ENCODE results near the gene ITGAL. TPM values are rescaled to one million over a fixed set of nuclear protein-coding genes. Genes with fewer than 3 reads are reported as not detected.
A peak's percentile ranks its signal among the peaks of the same experiment; 100 is the strongest.

ITGAL gene
- total RNA-seq, 2 donors from 2014 or later: 2.0 to 2.6 TPM

DNA sequence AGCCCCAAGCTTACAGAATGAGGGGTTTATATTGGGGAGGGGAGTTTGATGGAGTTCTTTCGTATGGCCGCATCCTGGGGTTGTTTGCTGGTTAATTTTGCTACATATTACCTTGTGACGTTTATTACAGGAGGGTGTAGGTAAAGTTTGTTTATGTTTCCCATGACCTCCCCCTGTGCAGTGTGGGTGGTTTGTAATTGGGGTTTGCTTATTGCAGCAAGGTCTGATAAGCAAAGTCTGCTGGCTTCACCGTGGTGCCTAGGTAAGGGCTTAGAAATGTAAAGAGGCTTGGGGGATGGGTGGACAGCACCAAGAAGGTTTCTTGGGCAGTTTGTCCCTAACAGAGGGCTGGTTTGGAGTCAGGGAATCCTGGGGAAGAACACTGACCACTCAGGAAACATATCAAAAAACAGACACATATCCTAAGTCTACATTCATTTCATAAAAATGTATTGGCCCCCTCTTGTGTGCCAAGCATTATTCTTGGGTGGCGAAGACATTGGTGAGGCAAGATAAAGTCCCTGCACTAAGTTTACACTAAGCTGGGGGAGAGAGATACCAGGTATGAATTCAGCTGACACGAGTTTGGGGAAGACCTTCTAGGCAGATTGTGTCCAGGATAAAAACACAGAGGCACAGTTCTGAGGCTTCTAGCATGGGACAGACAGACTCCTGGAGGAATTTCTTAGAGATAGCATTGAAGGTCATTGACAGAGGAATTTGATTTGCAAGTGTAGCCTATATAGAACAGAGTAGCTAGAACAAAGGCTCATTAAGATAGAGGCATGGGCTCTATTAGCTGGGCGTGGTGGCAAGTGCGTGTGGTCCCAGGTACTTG is 76.1 kb downstream of the ITGAL start:
- DNase-seq (ENCODE audit: low spot score): no peak
- Histone ChIP-seq H3K27ac (peak overlapping the region; percentile 69 to 90), H3K27me3 (no peaks in the 10 kb centered on the region), H3K4me3 (no peak overlapping the region), H3K36me3 (no peaks in the 10 kb centered on the region), H3K9me3 (no peaks in the 10 kb centered on the region), H3K4me1 (peaks cover 0 to 39% of the 10 kb centered on the region in 2 donors)
- TF ChIP-seq, protein P1, sequence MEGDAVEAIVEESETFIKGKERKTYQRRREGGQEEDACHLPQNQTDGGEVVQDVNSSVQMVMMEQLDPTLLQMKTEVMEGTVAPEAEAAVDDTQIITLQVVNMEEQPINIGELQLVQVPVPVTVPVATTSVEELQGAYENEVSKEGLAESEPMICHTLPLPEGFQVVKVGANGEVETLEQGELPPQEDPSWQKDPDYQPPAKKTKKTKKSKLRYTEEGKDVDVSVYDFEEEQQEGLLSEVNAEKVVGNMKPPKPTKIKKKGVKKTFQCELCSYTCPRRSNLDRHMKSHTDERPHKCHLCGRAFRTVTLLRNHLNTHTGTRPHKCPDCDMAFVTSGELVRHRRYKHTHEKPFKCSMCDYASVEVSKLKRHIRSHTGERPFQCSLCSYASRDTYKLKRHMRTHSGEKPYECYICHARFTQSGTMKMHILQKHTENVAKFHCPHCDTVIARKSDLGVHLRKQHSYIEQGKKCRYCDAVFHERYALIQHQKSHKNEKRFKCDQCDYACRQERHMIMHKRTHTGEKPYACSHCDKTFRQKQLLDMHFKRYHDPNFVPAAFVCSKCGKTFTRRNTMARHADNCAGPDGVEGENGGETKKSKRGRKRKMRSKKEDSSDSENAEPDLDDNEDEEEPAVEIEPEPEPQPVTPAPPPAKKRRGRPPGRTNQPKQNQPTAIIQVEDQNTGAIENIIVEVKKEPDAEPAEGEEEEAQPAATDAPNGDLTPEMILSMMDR (IDR thresholded peaks at IDR 0.05): no peak

DNA sequence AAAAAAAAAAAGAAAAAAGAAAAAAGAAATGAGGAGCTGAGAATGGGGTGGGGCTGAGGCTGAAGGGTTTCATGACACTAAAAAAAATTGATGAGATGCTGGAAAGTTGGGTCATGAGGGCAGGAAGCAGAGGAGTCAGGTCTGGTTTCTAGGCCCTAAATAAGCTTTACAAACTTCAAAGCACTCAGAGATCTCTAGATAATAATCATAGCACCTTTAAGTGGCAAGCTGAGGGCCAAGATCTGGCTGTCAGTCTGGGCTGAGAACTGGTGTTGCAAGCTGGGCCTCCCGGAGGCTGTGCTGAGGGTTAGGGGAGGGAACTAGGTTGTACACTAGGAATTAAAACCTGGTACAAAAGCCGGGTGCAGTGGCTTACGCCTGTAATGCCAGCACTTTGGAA is 79.2 kb downstream of the ITGAL start:
- Histone ChIP-seq H3K27ac (peak overlapping the region in 1 of 2 donors; percentile 53), H3K4me1 (peaks cover 0 to 56% of the 10 kb centered on the region in 2 donors), H3K4me3 (no peak overlapping the region), H3K27me3 (no peaks in the 10 kb centered on the region), H3K9me3 (no peaks in the 10 kb centered on the region), H3K36me3 (peaks cover 16% of the 10 kb centered on the region)
- TF ChIP-seq, protein P1 (IDR thresholded peaks at IDR 0.05): no peak
- no peak for DNase-seq (ENCODE audit: low spot score)

DNA sequence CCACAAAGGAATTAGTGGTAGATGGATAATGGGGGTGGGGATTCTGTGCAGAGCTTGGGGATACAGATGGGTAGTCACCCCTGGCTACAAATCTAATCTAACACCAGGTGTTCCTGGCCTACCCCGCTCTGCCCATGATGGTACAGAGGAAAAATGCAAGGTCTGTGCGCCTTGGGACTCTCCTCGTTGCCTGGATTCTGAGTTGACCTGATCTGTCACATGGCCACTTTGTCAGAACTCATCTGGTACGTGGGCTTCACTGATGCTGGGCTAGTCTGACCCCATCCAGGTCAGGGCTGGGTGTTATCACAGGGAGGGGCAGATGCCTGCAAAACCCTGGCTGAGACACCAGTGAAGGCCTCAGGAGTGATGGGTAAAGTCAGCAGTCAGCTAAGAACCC is 80.4 kb downstream of the ITGAL start:
- no peaks in the 10 kb centered on the region for H3K9me3 ChIP-seq
- no peak for DNase-seq (ENCODE audit: low spot score)
- no peak overlapping the region for H3K4me3 ChIP-seq
- peaks cover 0 to 65% of the 10 kb centered on the region in 2 donors for H3K4me1 ChIP-seq
- peaks cover 16% of the 10 kb centered on the region for H3K36me3 ChIP-seq
- H3K27ac ChIP-seq: peak overlapping the region; percentile 31 to 53
- TF ChIP-seq, protein P1 (IDR thresholded peaks at IDR 0.05): no peak
- no peaks in the 10 kb centered on the region for H3K27me3 ChIP-seq

DNA sequence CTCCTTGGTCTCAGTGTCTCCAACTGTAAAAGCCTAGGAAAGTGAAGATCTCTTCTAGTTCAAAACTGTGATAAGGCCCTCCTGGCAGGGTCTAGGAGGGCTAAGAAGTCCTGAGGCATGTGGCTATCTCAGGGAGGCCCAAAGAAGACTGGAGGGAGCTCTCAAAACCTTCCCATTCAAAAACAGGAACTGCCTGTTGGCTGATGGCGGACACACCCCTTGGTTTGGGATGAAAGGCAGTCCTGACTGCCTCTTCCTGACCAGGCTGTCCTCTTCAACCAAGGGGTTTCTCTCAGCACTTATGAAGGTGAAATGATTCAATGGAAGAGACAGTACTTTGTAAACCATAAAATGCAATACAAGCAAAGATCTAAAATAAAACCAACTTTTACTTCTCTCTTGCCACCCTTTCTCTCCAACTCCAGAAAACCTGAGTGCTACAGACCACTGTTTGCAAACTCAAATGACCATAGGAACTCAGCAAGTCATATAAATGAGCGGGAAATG is 80.9 kb downstream of the ITGAL start:
- Histone ChIP-seq H3K4me3 (no peak overlapping the region), H3K27ac (peak overlapping the region in 1 of 2 donors; percentile 53), H3K4me1 (peaks cover 0 to 64% of the 10 kb centered on the region in 2 donors), H3K36me3 (peaks cover 16% of the 10 kb centered on the region), H3K9me3 (no peaks in the 10 kb centered on the region), H3K27me3 (no peaks in the 10 kb centered on the region)
- TF ChIP-seq, protein P1 (IDR thresholded peaks at IDR 0.05): no peak
- DNase-seq (ENCODE audit: low spot score): no peak

DNA sequence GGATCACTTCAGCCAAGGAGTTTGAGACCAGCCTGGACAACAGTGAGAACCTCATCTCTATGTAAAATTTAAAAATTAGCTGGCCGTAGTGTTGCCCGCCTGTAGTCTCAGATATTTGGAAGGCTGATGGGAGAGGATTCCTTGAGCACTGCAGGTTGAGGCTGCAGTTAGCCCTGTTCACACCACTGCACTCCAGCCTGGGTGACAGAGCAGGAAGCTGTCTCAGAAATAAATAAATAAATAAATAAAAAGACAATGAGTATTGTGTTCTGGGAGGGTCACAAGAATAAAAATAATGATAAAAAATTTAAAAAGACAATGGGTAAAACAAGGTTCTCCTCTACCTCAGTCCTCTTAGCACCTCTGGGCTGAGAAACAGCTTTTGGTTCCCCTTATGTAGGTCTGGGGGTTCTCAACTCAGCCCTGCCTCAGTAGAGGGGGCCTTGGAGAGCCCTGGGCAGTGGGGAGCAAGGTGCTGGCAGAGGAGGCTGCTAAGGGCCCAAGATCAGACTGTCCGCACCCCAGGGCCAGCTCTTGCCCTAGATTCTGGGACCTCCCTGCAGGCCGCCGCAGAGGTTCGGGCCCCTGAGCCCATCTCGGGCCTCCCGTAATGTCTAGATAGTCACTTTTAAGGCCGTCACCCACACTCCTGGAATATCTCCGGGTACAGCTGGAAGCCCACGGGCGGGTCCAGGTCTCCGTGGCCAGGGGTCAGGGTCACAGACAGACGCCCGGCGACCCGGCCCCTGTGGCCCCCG is 82.2 kb downstream of the ITGAL start:
- DNase-seq (ENCODE audit: low spot score): no peak
- H3K36me3 ChIP-seq: peaks cover 16% of the 10 kb centered on the region
- H3K4me1 ChIP-seq: peaks cover 0 to 57% of the 10 kb centered on the region in 2 donors
- H3K27ac ChIP-seq: no peak overlapping the region
- TF ChIP-seq, protein P1 (IDR thresholded peaks at IDR 0.05): no peak
- H3K9me3 ChIP-seq: no peaks in the 10 kb centered on the region
- no peaks in the 10 kb centered on the region for H3K27me3 ChIP-seq
- no peak overlapping the region for H3K4me3 ChIP-seq
